ENCODE results near the gene ZNF37A.
"Not testable (repeated sequence)": the region's sequence is repeated elsewhere in the genome, so short reads cannot be mapped to it uniquely, and the experiment has no call there.

Gene ZNF37A

GRCh38 chr10:38150891-38151463, 56.8 kb downstream of the ZNF37A start:
- DNase-seq: not testable (repeated sequence)

DNA sequence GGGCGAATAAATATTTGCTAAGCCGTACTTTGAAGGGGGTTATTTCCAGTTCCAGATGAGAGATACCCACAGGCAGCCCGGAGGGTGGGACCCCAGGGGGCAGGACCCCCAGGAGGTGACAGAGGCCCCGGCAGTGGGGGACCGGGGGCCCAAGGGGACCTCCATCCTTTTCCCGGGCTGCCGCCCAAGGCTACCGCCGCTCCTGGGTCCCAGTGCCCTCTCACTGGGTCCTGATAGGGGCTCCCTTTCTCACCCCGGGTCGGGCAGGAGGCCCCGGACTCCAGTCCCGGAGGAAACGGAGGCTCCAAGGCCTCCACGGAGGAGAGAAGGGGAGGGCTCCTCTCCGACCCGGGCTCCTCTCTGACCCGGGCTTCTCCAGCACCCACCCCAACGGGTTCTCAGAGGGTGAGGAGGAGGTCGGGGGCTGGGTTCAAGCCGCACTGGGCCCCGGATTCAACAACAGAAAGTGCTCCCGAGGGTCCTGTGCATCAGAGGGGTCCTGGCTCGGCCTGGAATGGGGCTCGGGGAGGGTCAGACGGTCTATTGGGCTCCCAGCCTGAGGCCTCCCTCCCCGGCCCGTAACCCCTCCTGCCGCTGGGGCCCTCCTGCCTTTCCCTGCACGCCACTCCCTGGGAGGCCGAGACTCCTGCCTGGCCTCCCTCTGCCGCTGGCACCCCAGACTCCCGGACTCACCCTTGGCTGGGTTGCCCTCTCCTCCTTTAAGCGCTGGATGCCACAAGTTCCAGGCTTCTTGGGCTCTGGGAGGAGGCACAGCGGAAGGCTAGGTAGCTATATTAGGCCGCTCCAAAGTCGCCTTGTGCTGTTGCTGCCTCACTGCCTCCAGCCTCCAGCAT, 62.5 kb downstream of the ZNF37A start:
- DNase-seq: no peak

DNA sequence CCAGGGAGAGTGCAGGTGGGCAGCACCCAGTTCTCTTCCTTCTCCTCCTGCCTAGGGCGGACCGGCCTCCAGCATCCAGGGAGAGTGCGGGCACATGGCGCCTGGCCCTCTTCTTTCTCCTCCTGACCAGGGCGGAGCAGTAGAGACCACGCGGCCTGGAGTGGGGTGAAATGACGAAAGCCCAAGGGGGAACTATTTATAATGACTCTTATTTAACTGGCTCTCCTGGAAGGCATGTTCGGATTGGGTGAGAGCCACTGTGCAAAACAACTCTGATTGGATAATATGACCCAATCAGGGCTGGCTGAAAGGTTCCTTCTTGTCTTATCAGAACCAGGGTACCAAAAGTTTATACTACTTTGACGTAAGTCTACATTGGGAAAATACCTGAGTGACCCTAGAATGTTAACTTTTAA, 63.1 kb downstream of the ZNF37A start:
- no peak for DNase-seq

- no peak for DNase-seq
These were observed 64.9 kb downstream of the ZNF37A start for GRCh38 chr10:38159004-38159403.

DNA sequence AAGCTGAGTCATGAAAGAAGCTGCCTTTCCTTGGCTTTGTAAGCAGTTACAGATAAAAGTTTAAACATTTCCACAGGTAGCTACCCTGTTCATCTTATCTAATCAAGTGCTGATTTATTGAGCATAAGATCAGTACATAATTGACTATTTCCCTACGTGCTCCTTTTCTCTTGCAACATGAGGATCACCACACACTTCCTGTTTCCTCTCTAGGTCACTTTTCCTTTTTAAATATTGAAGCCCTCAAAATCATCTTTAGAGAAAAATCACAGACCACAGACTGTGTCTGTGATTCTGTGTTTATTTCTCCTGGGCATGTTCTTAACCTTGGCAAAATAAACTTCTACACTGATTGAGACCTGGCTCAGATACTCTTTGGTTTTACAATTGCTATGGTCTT, 69.5 kb downstream of the ZNF37A start:
- no peak for DNase-seq

DNA sequence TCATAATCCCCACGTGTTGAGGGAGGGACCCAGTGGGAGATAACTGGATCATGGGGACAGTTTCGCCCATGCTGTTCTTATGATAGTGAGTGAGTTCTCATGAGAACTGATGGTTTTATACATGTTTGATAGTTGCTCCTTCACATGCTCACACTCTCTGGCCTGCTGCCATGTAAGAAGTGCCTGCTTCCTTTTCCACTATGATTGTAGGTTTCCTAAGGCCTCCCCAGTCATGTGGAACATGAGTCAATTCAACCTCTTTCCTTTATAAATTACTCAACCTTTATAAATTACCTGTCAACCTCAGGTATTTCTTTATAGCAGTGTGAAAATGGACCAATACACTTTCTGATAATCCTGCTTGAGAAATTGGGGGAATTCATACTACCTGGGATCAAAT, 80.2 kb downstream of the ZNF37A start:
- DNase-seq: no peak

GRCh38 chr10:38184477-38184876, 90.3 kb downstream of the ZNF37A start:
- DNase-seq: no peak
